OCI-LY3 (cell line): ENCODE results near the gene RAG2.

Experiments used
- CTCF ChIP-seq: fragments of 200-600, 300-600 bp; sonication (generic); IDR thresholded peaks from 2 replicates; pipeline ENCODE4 v1.5.1; 2014; ENCODE audit warnings: antibody characterized with exemption, low read length, low read depth
- EZH2phosphoT487 ChIP-seq: fragments of 200-600 bp; shearing (Covaris generic); IDR thresholded peaks from 2 replicates; pipeline ENCODE4 v1.6.1; 2018; ENCODE audit warnings: antibody characterized with exemption, mixed run types, low read depth

- TF ChIP-seq CTCF (no peak), EZH2phosphoT487 (no peak)
These were observed 28.9 kb downstream of the RAG2 start for GRCh38 chr11:36569095-36569494.
